Measurements from ENCODE around the gene VIL1. TPM values are rescaled to one million over a fixed set of nuclear protein-coding genes. Genes with fewer than 3 reads are reported as not detected.

The VIL1 gene
- total and polyA plus RNA-seq, 5 experiments from 2014 or later = 0.03 to 0.05 TPM; not detected in 3

- DNase-seq (no peak), ATAC-seq (no peak)
- Mint-ChIP-seq H3K9me3 (no peaks in the 10 kb centered on the region), H3K27ac (peak overlapping the region in 8 of 10 donors; percentile 37 to 97 (median 70)), H3K4me3 (peak overlapping the region; percentile 65 to 97 (median 74)), H3K27me3 (no peaks in the 10 kb centered on the region), H3K4me1 (peaks cover 32 to 72% (median 62%) of the 10 kb centered on the region in 4 donors), H3K36me3 (peaks cover 0 to 28% (median 6%) of the 10 kb centered on the region in 3 donors)
- POLR2A ChIA-PET = interaction anchor here (0.5 to 1.2 kb wide), 4 partner anchors 35 to 619 kb away, joined by 3 to 4 read pairs (median 3); partner anchors contain the start of genes PNKD, RNF25 and STK36
Observed at GRCh38 chr2:218401890-218402289, 17.0 kb upstream of the VIL1 start.

- POLR2A ChIA-PET = interaction anchor here (1.2 kb wide), 1 partner anchor 269 kb away, joined by 3 read pairs; the partner anchor contains the start of genes RNF25 and STK36
- no peaks in the 10 kb centered on the region for H3K27me3 Mint-ChIP-seq
- H3K27ac Mint-ChIP-seq = peak overlapping the region in 4 of 10 donors; percentile 33 to 97 (median 54)
- peaks cover 31 to 72% (median 62%) of the 10 kb centered on the region in 4 donors for H3K4me1 Mint-ChIP-seq
- H3K4me3 Mint-ChIP-seq = peak overlapping the region in 8 of 10 donors; percentile 15 to 96 (median 48)
- ATAC-seq = no peak
- H3K36me3 Mint-ChIP-seq = peaks cover 0 to 28% (median 6%) of the 10 kb centered on the region in 3 donors
- no peaks in the 10 kb centered on the region for H3K9me3 Mint-ChIP-seq
- no peak for DNase-seq
Observed at GRCh38 chr2:218402491-218402901, 16.4 kb upstream of the VIL1 start.

- H3K4me1 Mint-ChIP-seq = peaks cover 30 to 72% (median 62%) of the 10 kb centered on the region in 4 donors
- POLR2A ChIA-PET = interaction anchor here (1.2 kb wide), 1 partner anchor 269 kb away, joined by 3 read pairs; the partner anchor contains the start of genes RNF25 and STK36
- no peaks in the 10 kb centered on the region for H3K27me3 Mint-ChIP-seq
- peak overlapping the region in 4 of 10 donors; percentile 18 to 63 (median 40) for H3K4me3 Mint-ChIP-seq
- peaks cover 0 to 28% (median 6%) of the 10 kb centered on the region in 3 donors for H3K36me3 Mint-ChIP-seq
- no peaks in the 10 kb centered on the region for H3K9me3 Mint-ChIP-seq
- DNase-seq (no peak), ATAC-seq (no peak)
- H3K27ac Mint-ChIP-seq = peak overlapping the region in 4 of 10 donors; percentile 16 to 84 (median 67)
Observed at GRCh38 chr2:218402911-218403411, 16.0 kb upstream of the VIL1 start.

- POLR2A ChIA-PET = interaction anchor here (0.7 to 5.0 kb wide), 5 partner anchors 8 to 481 kb away, joined by 3 to 69 read pairs (median 5); no protein-coding TSS in a partner anchor
- H3K9me3 Mint-ChIP-seq = no peaks in the 10 kb centered on the region
- no peak for ATAC-seq
- no peaks in the 10 kb centered on the region for H3K27me3 Mint-ChIP-seq
- no peak for DNase-seq
- H3K36me3 Mint-ChIP-seq = peaks cover 0 to 28% (median 6%) of the 10 kb centered on the region in 3 donors
- H3K4me1 Mint-ChIP-seq = peaks cover 29 to 74% (median 65%) of the 10 kb centered on the region in 4 donors
- H3K27ac Mint-ChIP-seq = peak overlapping the region in 8 of 10 donors; percentile 11 to 92 (median 77)
- H3K4me3 Mint-ChIP-seq = peak overlapping the region in 7 of 10 donors; percentile 6 to 63 (median 36)
Observed at GRCh38 chr2:218403810-218404209, 15.1 kb upstream of the VIL1 start.

GRCh38 chr2:218404351-218405085 is 14.4 kb upstream of the VIL1 start:
- Mint-ChIP-seq H3K36me3 (peaks cover 0 to 28% (median 6%) of the 10 kb centered on the region in 3 donors), H3K27ac (peak overlapping the region in 8 of 10 donors; percentile 31 to 97 (median 84)), H3K27me3 (no peaks in the 10 kb centered on the region), H3K4me1 (peaks cover 29 to 70% (median 65%) of the 10 kb centered on the region in 4 donors), H3K9me3 (no peaks in the 10 kb centered on the region), H3K4me3 (peak overlapping the region in 3 of 10 donors; percentile 8 to 84 (median 67))
- POLR2A ChIA-PET = interaction anchor here (0.5 to 5.0 kb wide), 9 partner anchors 8 to 185 kb away, joined by 3 to 69 read pairs (median 3); no protein-coding TSS in a partner anchor
- DNase-seq = no peak
- no peak for ATAC-seq

GRCh38 chr2:218405086-218405745 is 13.7 kb upstream of the VIL1 start:
- peaks cover 29 to 70% (median 65%) of the 10 kb centered on the region in 4 donors for H3K4me1 Mint-ChIP-seq
- POLR2A ChIA-PET = interaction anchor here (0.5 to 5.0 kb wide), 10 partner anchors 9 to 186 kb away, joined by 3 to 69 read pairs (median 4); no protein-coding TSS in a partner anchor
- H3K36me3 Mint-ChIP-seq = peaks cover 0 to 28% (median 6%) of the 10 kb centered on the region in 3 donors
- H3K27ac Mint-ChIP-seq = peak overlapping the region; percentile 80 to 97 (median 94)
- peak overlapping the region; percentile 80 to 90 (median 86) for H3K4me3 Mint-ChIP-seq
- H3K9me3 Mint-ChIP-seq = no peaks in the 10 kb centered on the region
- ATAC-seq (no peak), DNase-seq (no peak)
- no peaks in the 10 kb centered on the region for H3K27me3 Mint-ChIP-seq

- Mint-ChIP-seq H3K9me3 (no peaks in the 10 kb centered on the region), H3K4me1 (peaks cover 29 to 70% (median 65%) of the 10 kb centered on the region in 4 donors), H3K27ac (peak overlapping the region; percentile 80 to 97 (median 94)), H3K27me3 (no peaks in the 10 kb centered on the region), H3K36me3 (peaks cover 0 to 28% (median 6%) of the 10 kb centered on the region in 3 donors), H3K4me3 (peak overlapping the region; percentile 80 to 90 (median 86))
- ATAC-seq (peak; percentile 26 to 29), DNase-seq (peak in 4 of 10 donors; percentile 21 to 53 (median 38))
- POLR2A ChIA-PET = interaction anchor here (0.7 to 5.0 kb wide), 10 partner anchors 8 to 135 kb away, joined by 3 to 69 read pairs (median 4); no protein-coding TSS in a partner anchor
Observed at GRCh38 chr2:218405746-218406208, 13.1 kb upstream of the VIL1 start.

GRCh38 chr2:218406209-218406948 is 12.5 kb upstream of the VIL1 start:
- DNase-seq = peak; percentile 78 to 95 (median 88)
- Mint-ChIP-seq H3K4me1 (peaks cover 29 to 65% (median 62%) of the 10 kb centered on the region in 4 donors), H3K36me3 (peaks cover 0 to 27% (median 6%) of the 10 kb centered on the region in 3 donors), H3K27me3 (no peaks in the 10 kb centered on the region), H3K4me3 (peak overlapping the region; percentile 81 to 94 (median 88)), H3K9me3 (no peaks in the 10 kb centered on the region), H3K27ac (peak overlapping the region; percentile 89 to 98 (median 94))
- POLR2A ChIA-PET = interaction anchor here (1.0 to 5.0 kb wide), 10 partner anchors 10 to 304 kb away, joined by 3 to 69 read pairs (median 4); no protein-coding TSS in a partner anchor
- peak; percentile 65 to 72 for ATAC-seq

- peak in 9 of 10 donors; percentile 54 to 85 (median 76) for DNase-seq
- H3K9me3 Mint-ChIP-seq = no peaks in the 10 kb centered on the region
- H3K4me3 Mint-ChIP-seq = peak overlapping the region; percentile 81 to 94 (median 88)
- peaks cover 28 to 58% (median 58%) of the 10 kb centered on the region in 4 donors for H3K4me1 Mint-ChIP-seq
- H3K27me3 Mint-ChIP-seq = no peaks in the 10 kb centered on the region
- peak; percentile 54 to 65 for ATAC-seq
- H3K36me3 Mint-ChIP-seq = peaks cover 0 to 27% (median 6%) of the 10 kb centered on the region in 3 donors
- POLR2A ChIA-PET = interaction anchor here (0.6 to 5.0 kb wide), 12 partner anchors 11 to 303 kb away, joined by 3 to 69 read pairs (median 4); partner anchors contain the start of genes BCS1L and ZNF142
- H3K27ac Mint-ChIP-seq = peak overlapping the region; percentile 86 to 98 (median 93)
Observed at GRCh38 chr2:218406949-218407618, 11.8 kb upstream of the VIL1 start.

GRCh38 chr2:218407717-218408116 is 11.2 kb upstream of the VIL1 start:
- no peaks in the 10 kb centered on the region for H3K27me3 Mint-ChIP-seq
- H3K36me3 Mint-ChIP-seq = peaks cover 0 to 21% (median 6%) of the 10 kb centered on the region in 3 donors
- no peak for ATAC-seq
- no peak for DNase-seq
- peak overlapping the region in 8 of 10 donors; percentile 28 to 93 (median 76) for H3K4me3 Mint-ChIP-seq
- peaks cover 28 to 59% (median 57%) of the 10 kb centered on the region in 4 donors for H3K4me1 Mint-ChIP-seq
- POLR2A ChIA-PET = interaction anchor here (0.6 to 5.0 kb wide), 5 partner anchors 12 to 252 kb away, joined by 3 to 69 read pairs (median 5); partner anchors contain the start of genes BCS1L and ZNF142
- H3K27ac Mint-ChIP-seq = peak overlapping the region in 3 of 10 donors; percentile 19 to 93 (median 68)
- no peaks in the 10 kb centered on the region for H3K9me3 Mint-ChIP-seq
